Activated CD4-positive, CD25-positive, alpha-beta regulatory T cell treated with anti-CD3 and anti-CD28 coated beads, Interleukin-2, amount 50 U/mL, for 72 hours (primary cell): ENCODE measurements around the gene ACSS1.
A peak's percentile ranks its signal among the peaks of the same experiment; 100 is the strongest.

Experiments
- DNase-seq: peaks from one replicate; pipeline ENCODE4 v3.0.0; 2021

Gene ACSS1

DNA sequence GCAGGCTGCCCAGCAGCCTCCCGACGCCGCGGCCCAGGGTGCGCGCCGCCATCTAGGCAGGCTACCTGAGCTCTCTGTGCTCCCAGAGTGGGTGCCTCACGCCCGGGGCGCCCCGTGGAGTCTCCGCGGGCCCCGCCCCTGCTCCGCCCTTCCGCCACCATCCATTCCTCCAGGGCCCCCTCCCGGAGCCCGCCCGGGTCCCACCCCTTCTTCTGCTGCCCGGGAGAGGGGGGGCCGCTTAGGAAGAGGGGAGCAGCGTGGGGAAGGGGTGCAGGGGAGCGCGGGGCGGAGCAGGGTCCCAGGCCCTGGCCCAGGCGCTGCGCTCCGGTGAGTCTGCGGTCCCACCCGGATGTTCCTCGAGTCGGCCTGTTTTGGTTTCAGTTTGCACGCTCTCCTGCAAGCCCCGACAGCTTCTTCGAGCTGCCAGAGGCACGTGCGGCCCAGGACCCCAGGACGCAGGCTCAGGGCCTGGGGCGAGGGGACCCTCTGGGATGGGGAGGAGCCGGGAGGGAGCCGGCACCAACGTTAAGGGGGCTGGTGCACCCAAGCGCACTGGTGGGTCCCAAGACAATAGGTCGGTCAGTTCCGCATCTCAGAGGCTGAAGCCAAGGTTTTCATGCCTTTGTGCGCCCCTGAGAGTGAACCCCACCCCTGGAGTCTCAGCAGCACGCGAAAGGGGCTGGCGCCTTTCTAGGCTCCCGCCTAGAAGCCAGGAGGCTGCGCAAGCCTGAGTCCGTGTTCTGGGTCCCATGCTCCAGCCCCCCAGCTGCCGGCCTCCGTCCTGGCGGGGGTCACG is at the start of gene ACSS1:
Gene ACSS1, minus strand, starts transcription at position 89 of the 796 bp plus-strand sequence. Its CDS starts 37 bp downstream, at position 52.
- peak; percentile 73 for DNase-seq

DNA sequence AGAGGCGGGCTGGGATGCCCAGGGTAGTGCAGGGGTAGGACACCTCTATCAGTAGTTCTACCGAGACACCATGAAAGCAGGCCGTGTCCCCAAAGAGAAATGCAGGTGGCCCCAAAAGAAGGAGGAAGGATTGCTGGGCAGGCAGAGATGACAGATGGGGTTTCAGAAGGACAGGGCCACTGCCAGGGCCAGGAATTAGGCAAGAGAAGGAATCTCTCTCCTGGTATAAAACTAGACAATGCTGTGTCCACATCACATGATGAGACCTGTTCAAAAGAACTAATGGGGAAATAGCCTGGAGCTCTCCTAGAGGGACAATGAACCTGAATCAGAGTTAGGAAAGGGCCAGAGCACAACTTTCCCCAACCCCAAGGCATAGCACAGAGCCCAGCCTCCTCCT is 45.6 kb upstream of the ACSS1 start:
- no peak for DNase-seq

DNA sequence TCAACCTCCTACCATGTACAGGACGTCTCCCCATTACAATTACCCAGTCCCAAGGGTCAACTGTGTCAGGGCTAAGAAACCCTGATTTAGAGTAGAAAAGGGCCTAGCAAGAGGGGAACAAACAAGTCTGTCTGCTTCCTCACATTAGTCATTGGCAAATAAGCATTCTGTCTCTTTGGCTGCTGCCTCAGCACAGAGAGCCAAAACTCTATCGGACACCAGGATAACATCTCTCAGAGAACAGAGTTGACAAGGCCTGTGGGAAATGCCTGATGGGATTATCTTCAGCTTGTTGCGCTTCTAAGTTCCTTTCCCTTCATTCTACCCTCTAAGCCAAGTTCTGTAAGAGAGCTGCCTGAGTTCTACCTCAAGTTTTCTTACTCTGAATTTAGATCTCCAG is 43.0 kb upstream of the ACSS1 start:
- no peak for DNase-seq

DNA sequence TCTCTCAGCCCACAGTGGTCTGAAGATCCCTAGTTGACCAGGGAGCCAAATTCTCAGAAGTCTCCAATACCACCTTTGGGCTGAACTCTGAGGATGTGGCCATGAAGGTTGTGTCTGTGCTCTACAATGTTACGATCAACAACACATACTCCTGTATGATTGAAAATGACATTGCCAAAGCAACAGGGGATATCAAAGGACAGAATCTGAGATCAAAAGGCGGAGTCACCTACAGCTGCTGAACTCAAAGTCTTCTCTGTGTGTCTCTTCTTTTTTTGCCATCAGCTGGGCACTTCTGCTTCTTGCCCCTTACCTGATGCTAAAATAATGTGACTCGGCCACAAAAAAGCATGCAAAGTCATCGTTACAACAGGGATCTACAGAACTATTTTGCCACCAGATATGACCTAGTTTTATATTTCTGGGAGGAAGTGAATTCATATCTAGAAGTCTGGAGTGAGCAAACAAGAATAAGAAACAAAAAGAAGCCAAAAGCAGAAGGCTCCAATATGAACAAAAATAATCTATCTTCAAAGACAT is 41.7 kb upstream of the ACSS1 start:
- no peak for DNase-seq

DNA sequence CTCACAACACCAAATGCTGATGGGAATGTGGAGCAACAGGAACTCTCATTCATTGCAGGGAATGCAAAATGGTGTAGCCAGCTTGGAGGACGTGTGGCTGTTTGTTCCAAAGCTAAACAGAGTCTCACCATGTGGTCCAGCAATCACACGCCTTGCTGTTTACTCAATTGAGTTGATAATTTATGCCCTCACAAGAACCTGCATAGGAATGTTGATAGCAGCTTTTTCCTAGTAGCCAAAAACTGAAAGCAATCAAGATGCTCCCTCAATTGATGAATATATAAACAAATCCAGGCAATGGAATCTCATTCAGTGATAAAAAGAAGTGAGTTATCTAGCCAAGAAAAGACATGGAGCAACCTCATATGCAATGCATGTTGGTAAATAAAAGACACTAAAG is 39.6 kb upstream of the ACSS1 start:
- no peak for DNase-seq

DNA sequence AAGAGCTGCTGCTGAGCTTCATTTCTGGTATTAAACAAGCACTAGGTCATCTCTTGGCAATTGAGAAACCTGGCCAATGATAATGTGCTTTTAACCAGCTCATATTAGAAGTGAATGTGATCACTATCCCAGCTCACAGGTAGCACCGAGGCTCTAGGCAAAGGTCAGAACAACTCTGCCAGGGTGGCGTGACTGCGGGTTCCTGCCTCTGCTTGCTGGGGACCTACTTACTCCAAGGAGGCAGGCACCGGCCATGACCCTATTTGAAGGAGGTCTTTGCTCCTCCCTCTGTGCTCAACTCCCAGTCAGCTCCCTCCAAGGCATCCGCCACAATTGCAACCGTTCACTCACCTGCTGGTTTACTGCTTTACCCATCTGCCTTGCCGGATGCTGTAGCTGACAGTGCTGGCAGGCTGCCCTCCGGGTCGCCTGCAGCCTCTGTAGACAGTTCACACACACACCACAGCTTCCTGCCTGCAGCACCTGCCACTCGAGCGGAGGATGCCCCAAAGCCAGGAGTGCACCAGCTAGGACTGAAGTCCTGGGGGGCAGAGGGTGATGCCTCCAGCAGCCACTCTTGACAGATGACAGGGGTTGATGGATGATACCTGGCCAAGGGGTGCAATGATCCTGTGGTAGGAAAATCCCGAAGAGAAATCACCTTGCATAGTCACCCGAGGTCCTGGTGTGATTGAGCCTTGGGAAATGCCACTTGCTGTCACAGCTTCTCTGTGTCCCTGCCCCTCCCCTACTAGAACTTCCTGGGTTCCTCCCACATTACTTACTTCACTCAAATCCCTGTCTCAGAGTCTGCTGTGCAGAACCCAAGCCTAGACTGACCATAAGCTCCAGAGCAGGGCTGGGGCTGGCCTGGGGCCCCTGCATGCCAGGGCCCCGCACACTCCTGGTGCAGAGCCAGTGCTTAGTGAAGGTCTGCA is 32.8 kb upstream of the ACSS1 start:
- DNase-seq, result peak; percentile 61

DNA sequence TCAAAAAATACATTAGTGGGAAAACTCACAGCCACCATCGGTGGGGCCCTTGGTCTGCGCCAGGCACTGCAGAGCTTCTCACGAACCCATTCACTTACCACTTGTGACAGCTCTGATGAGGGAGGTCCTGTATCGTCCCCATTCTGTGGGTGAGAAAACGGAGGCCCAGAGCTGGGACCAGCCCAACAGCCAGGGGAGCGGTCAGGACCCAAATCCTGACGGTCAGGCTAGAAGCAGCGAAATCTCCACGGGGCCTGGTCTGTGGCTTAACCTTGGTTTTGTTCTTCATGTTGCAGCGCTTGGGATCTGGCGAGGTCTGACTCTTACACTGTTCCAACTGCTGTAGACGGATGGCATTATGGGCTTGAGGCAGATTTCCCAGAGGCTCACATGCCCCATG is 31.7 kb upstream of the ACSS1 start:
- no peak for DNase-seq

DNA sequence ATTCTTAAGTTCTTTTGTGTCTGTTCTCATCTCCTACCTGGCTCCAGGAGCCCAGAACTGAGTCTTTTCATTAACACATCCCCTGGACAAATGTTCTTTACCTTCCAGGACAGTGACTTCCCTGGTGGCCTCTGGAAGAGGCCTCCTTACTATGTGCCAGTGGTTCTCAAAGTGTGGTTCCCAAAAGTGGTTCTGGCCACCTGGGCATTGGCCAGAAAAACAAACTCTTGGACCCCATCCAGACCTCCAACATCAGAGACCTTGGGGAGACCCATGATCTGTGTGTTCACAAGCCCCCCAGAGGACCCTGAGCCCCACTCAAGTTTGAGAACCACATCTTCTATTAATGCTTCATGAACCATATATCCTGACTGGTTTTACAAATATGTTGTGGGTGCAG is 31.2 kb upstream of the ACSS1 start:
- no peak for DNase-seq

DNA sequence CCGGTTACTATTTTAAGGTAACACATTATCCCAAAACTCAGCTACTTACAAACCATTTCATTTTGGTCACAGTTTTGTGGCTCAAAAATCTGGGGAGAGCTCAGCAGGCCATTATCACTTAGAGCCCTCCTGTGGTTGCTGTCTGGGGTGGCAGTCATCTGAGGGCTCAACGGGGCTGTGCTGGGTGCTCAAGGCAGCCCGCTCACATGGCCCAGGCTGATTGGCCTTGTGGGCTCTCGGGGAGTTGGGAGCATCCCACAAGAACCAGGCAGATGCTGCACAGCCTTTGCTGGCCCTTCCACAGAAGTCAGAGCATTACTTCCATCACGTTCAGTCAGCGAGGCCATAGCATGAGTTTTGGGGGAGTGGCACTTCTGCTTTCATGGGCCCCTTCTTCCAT is 30.3 kb upstream of the ACSS1 start:
- no peak for DNase-seq

DNA sequence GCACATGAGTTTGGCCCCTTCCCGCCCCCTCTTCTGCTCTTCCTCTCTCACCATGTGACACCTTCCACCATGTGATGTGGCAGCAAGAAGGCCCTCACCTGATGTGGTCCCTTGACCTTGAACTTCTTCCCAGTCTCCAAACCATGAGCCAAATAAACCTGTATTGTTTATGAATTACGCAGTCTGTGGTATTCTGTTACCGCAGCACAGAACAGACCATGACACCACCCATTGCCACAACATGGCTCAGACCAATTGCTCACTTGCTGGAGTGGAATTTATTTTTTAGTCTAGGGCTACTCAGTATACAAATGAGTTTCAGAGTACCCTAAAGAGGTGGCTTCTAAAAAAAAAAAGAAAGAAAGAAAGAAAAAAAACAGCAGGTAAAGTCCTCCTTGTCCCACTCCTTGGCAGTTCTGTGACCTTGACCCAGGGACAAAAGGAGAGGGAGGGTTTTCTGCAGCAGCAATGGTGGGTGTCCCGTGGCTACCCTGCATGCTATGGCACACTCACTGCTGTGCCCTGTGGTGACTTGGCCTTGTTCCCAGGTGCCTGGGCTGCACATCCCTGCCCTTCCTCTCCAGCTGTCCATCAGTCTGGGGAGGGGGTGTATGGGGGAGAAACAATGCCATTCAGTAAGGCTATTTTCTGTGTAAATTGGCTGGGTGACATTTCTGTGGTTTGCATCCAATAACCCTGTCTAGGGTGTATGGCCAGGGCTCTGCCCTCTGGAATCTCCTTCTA is 29.4 kb upstream of the ACSS1 start:
- DNase-seq, result no peak

DNA sequence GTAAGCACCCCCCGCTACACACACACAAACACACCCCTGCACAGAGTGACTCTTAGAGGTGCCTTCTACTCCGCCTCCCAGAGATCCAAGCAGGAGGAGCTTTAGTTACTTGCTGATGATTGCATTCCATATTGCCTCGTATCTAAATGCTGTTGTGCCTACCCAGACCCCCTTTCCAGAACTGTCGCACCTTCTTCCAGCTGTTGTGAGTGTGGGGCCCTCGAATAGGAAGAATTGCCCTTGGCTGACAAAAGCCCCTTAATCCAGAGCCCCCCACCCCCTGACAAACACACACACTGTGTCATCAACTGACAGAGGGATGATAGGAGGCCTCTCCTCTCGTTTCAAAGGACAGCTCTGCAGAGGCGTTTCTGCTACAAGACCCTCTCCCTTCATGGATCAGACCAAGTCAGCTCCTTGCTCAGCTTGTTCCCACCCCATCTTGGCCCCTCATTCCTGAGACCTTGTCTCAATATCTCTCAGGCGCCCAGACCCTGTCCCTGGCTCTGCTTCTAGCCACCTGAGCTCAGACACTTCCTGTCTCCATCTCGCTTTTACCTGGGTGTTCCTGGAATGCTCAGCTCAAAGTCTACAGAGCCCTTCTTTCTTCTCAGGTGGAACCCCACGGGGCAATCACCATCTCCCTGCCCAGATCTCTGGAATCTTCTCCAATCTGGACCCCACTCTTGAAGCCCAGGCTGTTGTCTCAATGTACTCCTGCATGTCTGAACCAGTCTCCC is 28.0 kb upstream of the ACSS1 start:
- DNase-seq, result no peak

DNA sequence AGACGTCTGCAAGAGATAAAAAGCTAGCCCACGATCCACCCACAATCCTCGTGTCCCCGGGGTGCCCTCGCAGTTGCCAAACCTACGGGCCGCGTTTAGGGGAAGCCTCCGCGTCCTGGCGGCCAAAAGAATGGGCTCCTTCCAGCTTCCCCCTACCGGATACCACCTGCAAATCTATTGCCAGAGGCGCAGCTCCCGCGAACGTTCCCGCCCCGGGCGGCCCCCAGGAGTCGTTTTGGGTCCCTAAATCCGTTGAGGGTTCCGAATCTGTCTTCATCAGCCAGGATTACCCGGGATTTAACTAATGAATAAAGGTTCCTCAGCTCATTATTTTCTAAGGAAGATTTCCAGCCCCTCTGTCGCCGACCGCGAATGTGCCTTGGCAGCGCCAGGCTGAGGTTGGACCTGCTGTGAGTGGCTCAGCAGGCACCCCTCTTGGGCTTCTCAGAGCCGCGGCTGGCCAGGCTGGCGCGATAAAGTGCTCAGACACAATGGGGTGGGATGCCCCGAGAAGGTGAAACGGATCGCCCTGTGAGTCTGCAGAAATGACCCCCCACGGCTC is 26.8 kb upstream of the ACSS1 start:
- no peak for DNase-seq

DNA sequence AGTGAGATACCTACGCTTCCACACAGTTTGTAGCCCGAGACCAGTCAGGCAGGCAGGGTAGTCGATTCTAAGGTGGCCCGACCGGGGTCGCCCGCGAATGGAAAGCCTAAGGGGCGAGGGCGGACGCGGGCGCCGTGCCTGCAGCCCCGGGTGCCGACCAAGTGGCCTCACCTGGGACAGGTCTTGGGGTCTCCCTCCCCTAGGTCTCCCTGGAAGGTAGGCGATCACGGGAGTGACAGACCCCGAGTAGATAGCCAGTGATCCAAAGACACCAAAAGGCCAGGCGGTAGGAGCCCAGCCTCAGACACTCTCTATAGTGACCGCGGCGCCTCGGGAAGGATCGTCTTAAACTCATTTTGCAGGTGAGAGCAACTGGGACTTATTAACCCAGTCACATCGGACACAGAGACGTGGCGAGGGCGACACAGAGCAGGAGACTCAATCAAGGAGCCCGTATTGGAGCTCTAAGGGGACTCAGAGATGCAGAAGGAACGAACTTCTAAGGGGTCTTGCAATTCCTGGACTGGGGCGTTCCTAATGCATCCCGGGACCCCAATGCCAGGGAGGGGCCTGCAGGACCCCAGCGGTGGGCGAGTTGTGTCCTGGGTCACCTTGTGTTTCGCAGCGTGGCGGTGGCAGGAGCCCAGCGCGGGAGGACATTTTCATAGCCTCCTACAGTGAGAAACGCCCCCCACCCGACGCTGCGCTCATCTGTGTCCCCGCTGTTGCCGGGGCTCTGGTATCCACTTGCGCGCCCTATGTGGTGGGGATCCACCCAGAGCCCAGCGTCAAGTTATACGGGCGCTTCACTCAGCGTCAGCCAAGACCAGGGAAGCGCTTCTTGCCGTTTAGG is 26.1 kb upstream of the ACSS1 start:
- DNase-seq, result no peak

DNA sequence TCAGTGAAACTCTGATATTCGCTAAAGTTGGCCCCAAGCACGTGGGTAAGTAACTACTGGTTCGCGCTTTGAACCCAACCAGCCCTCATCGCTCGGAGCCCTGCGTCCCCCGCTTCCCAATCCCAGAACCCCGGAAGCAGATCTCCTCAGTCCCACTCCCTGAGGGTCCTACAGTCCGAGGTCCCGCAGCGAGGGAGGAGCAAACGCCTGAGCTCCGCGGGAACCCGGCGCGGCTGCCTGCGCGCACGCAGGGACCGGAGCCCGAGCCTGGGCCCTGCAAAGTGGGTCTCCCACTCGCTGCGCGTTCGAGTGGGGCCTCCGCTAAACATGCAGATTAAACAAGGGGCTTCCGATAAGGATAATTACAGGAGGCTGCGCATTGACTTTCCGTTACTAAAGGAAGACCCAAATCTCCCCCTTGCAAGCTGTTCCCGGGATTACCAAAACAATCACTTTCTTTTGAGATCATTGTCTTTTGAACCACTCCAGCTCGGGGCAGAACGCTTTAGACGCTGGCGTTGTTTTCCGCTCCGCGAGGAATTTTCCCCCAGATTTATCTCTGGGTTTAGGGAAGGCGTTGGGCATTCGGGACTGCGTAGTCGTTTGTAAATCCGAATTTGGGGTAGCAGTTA is 25.3 kb upstream of the ACSS1 start:
- no peak for DNase-seq

DNA sequence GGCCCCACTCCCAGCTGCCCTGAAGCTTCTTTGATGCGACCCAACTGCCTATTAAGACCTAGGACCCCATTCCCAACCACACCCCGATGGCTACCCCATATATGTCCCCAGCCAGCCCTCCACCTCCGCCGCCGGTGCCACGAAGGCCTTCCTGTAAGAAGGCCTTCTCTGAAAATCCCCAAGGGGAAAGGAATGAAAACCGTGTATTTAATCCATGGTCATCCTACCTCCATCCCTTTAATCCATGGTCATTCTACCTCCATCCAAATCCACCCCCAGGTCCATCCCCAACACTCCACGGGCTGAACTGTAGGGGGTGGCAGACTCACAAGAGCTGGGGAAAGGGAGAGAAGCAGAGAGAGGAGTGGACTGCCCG is 24.5 kb upstream of the ACSS1 start:
- DNase-seq, result no peak

DNA sequence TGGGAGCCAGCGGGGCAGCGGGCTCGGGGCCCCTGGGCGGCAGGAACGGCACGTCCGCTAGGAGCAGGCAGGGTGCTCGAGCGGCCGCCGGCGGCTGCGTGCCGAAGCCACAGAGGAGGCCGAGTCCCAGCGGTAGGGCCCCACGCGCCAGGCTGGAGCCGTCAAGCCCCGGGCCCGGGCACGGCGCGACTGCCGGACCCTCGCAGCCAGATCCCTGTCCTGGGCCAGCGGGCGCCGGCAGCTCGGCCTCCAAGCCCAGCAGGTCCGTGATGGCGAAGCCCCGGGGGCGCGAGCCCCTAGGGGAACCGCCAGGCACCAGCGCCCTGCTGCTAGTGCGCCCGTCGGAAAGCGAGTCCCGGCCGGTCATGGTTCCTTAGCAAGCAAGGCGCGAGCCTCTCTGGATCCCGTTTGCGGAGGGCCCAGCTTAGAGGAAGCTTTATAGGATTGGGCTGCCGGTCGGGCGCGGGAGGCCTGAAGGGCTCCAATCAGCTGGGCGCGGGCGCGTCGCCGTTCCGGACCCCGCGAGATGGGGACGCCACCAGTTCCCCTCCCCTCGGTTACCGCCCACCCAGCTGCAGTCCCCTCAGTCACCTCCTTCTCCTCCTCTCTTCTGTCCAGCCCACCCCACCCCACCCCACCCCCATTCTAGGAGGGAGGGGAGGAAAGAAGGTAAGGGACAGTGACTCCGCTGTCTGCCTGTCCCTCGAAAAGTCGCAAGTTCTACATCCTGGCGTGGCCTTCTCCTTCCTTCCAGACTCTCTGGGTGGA is 24.0 kb upstream of the ACSS1 start, which contains the start of gene VSX1:
Gene VSX1, minus strand, starts transcription at position 412 of the 768 bp plus-strand sequence. Its CDS starts 45 bp downstream, at position 367.
- no peak for DNase-seq

DNA sequence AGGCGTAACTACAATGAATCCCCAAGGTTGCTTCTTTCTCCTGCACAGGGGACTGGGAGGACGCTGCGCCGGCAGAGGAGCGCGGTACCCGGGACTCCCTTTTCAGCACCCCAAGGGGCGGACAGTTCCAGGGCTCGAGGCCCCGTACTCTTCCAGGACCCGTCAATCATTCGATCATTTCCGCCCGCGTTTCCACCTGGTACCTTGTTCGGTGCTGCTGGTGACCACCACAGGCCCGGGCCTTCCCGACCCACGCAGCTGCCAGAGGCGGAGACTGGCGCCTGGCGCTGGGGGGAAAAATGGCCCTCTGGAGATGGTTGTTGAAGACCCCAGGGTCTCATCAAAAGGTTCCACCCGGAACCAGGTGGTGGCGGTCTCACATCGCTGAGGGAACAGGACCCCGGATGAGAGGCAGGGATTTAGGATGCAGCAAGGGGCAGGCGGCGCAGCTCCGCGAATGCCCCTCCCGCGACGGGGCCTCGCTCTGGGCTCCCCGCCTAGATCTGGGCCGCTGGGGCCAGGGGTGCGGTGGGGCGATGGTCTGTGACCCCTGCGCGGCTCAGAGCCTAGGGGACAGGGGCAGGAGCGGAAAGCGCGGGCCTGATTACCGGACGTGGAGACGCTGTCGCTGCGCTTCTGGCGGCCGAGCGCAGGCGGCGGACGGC is 23.3 kb upstream of the ACSS1 start:
- no peak for DNase-seq

DNA sequence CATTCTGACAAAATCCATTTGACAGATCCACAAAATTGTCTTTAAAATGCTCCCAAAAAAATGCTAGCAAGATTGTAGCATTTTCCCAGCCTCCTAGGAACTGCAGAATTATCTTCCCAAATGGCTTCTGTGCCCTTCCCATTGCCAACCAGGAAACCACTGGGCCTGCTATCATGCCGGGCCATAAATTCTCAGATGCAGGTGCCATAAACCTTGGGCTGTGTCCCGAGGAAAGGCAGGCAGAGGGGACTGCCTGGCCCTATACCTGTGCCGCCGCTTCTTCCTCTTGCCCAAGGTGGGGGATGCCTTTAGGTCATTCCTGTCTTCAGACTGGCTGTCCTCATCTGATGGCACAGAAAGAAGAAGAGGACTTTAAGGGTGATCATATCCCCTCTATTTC is 21.2 kb upstream of the ACSS1 start:
- DNase-seq, result no peak

DNA sequence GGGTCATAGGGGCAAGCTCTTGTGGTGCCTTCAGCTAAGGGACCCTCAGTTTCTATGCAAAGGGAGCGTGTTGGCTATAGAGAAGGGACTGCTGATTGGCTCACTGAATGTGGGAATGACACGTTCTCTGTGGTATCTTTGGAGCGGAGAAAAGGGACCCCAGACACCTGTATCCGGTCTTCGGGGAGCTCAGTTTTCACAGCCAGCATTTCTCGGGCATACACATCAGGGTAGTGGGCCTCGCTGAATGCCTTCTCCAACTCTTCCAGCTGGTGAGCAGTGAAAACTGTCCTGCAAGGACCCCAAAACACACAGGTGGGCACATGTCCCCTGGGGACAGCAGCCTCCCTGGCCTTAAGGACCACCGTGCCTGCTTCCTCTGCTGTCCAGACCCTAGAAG is 20.7 kb upstream of the ACSS1 start:
- DNase-seq, result no peak
